Gastroesophageal sphincter (tissue), 3 donors: ENCODE data around the gene TPD52L2.

Experiments used
- CTCF ChIP-seq, 4 experiments: fragments of 200-600 bp in 2 of 4; fragments of 450-650 bp in 2 of 4; sonication (generic) in 1 of 4; IDR thresholded peaks; one replicate each; pipeline ENCODE4 v1.5.1; 2017 to 2019; ENCODE audit warnings: antibody characterized with exemption in 4 of 4, mild to moderate bottlenecking in 2 of 4, moderate library complexity in 2 of 4
- EP300 ChIP-seq: sonication (generic); formaldehyde crosslinking; IDR thresholded peaks from one replicate; pipeline ENCODE4 v1.6.1; 2017; ENCODE audit warnings: antibody characterized with exemption, mild to moderate bottlenecking
- POLR2A ChIP-seq, 2 donors: fragments of 450-650 bp; IDR thresholded peaks; one replicate each; pipeline ENCODE4 v1.6.1; 2017; ENCODE audit warnings: antibody characterized with exemption in 2 of 2, mild to moderate bottlenecking in 2 of 2, moderate library complexity in 1 of 2
- POLR2AphosphoS5 ChIP-seq: sonication (generic); formaldehyde crosslinking; IDR thresholded peaks from one replicate; pipeline ENCODE4 v1.6.1; 2017; ENCODE audit warnings: antibody characterized with exemption

GRCh38 chr20:63876489-63877036 is 11.5 kb downstream of the TPD52L2 start:
- TF ChIP-seq POLR2A (IDR thresholded peaks at IDR 0.05) (no peak), POLR2AphosphoS5 (no peak), CTCF (IDR thresholded peaks at IDR 0.05) (no peak), EP300 (no peak)
